ENCODE results near the gene PRDX6.

The PRDX6 gene

DNA sequence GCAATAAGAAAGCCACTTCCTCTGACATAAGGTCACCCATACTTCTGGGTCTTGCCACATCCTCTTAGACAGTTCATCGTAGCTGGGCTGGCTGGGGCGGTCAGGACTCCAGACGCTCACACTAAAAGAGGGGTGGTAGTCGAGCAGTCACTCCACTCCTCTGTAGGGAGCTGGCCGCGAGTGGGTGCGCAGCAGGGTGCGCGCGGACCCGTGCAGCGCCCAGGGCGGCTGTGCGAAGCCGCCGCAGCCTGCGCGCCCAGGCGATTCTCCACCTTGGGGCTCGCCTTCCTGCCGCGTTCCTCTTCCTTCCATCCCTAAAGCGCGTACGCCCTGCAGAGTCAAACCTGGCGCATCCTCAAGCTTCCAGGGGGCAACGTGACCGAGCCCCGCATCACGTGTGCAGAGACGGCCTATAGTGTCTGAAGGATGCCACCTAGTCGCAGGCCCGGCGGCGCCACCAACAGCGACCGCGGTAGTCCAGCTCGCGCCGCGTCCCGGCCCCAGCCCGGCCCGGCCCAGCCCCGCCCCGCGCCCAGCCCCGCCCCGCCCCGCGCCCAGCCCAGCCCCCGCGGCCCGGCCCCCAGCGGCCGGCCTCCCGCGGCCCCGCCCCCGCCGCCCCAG, 360 bp upstream of the PRDX6 start:
- TF ChIP-seq, protein P1, sequence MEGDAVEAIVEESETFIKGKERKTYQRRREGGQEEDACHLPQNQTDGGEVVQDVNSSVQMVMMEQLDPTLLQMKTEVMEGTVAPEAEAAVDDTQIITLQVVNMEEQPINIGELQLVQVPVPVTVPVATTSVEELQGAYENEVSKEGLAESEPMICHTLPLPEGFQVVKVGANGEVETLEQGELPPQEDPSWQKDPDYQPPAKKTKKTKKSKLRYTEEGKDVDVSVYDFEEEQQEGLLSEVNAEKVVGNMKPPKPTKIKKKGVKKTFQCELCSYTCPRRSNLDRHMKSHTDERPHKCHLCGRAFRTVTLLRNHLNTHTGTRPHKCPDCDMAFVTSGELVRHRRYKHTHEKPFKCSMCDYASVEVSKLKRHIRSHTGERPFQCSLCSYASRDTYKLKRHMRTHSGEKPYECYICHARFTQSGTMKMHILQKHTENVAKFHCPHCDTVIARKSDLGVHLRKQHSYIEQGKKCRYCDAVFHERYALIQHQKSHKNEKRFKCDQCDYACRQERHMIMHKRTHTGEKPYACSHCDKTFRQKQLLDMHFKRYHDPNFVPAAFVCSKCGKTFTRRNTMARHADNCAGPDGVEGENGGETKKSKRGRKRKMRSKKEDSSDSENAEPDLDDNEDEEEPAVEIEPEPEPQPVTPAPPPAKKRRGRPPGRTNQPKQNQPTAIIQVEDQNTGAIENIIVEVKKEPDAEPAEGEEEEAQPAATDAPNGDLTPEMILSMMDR (IDR thresholded peaks at IDR 0.05; ENCODE audit: borderline replicate concordance, insufficient read depth, low read depth, low read length) = no peak
- peak overlapping the region; percentile 98 for H3K4me3 ChIP-seq (ENCODE audit: low read depth, low read length)

DNA sequence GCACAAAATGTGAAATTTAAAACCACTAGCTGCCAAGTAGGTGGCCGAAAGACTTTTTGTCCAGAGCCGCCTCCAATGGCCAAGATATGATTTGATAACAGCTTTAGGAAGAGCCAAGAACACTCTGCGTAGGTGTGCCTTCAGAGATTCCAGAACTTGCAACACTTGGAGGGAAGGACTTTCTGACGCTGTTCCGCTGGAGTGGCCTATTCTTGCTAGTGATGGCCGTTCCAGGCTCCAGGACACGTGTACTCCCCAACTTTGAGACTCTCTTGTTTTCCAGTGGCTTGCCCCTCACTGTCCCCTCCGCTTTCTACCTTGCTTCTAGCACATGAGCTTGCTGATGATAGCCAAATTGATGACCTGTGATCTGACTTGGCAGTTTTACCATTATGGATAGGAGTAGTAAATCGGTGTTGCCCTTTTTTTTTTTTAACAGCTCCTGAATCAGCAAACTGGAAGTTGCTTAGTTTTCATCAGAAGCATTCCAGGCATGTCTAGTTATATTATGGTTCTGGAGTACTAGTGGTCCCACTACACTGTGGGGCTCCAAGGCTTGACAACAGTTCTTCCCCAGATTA, 1.0 kb downstream of the PRDX6 start:
- TF ChIP-seq, protein P1 (IDR thresholded peaks at IDR 0.05; ENCODE audit: borderline replicate concordance, insufficient read depth, low read depth, low read length) = no peak
- peak overlapping the region; percentile 97 for H3K4me3 ChIP-seq (ENCODE audit: low read depth, low read length)

DNA sequence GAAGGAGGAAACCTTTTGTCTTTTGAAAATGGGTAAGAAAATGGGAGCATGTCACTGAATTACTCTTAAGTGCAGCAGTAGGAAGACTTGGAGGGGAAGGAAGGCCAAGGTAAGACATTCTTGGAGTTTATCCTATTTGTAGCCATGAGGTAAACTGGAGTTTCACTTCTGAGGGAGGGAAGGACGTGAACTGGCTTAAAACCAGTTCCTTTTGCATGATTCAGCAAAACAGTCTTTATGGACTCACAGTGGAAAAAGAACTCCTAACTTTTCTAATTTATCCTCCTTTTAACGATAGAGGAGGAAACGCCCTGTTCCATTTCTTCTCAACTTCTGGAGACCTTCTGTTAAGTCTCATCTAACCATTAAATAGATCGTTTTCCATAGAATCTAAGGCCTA, 2.5 kb downstream of the PRDX6 start:
- no peak overlapping the region for H3K4me3 ChIP-seq (ENCODE audit: low read depth, low read length)
- TF ChIP-seq, protein P1 (IDR thresholded peaks at IDR 0.05; ENCODE audit: borderline replicate concordance, insufficient read depth, low read depth, low read length) = no peak

DNA sequence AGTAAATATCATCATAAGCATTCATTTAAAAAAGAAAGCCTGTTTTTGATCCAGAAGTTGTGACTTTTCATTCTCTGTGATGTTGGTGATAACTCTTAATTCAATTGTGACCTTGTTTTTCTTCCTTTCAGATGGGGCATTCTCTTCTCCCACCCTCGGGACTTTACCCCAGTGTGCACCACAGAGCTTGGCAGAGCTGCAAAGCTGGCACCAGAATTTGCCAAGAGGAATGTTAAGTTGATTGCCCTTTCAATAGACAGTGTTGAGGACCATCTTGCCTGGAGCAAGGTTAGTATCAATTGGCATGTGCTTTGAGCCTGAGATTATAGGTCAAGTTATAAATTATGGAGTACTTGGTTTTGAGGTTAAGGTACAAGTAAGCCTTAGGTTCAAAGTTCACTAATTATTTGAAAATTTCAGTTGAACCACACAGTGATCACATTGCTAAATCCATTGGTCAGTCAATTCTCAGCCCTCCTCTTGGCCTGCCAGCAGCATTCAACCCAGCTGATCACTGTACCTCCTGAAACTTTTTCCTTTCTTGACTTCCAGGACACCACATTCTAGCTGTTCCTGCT, 4.1 kb downstream of the PRDX6 start:
- TF ChIP-seq, protein P1 (IDR thresholded peaks at IDR 0.05; ENCODE audit: borderline replicate concordance, insufficient read depth, low read depth, low read length) = no peak
- no peak overlapping the region for H3K4me3 ChIP-seq (ENCODE audit: low read depth, low read length)

DNA sequence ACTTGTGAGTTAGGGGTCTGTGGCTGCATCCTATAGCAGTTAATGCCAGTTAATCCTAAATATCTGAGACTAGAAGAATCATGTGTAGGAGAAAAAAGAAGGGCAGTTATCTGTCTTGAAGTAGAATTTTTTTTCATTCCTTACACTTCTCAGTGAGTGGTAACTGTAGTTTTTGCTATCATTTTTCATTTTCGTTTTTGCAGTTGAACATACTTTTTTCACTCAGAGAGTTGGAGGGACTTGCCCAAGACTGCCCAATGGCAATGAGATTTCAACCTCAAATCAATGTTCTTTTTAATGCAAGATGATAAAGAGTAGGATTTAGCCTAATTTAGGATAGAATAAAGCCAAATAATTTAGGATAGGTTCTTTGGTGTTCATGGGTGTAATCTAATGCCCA, 5.5 kb downstream of the PRDX6 start:
- no peak overlapping the region for H3K4me3 ChIP-seq (ENCODE audit: low read depth, low read length)
- TF ChIP-seq, protein P1 (IDR thresholded peaks at IDR 0.05; ENCODE audit: borderline replicate concordance, insufficient read depth, low read depth, low read length) = no peak

DNA sequence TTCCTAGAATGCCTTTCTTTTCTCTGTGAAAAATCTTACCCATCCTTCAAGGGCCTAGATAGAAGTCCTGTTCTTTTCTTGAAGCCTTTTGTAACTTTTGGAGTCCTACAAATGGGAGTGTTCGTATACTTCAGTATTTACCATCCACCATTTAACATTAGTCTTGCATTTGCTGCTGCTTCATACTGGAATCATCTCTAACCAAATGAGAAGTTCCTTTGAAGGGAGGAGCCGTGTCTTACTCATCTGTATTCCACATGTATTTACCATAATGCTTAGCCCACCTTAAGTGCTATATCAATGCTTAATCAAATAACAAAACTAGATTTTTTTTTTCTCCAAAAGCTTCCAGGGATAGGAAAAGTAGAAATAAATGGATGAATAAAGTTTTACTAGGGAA, 7.1 kb downstream of the PRDX6 start:
- no peak overlapping the region for H3K4me3 ChIP-seq (ENCODE audit: low read depth, low read length)
- TF ChIP-seq, protein P1 (IDR thresholded peaks at IDR 0.05; ENCODE audit: borderline replicate concordance, insufficient read depth, low read depth, low read length) = no peak

DNA sequence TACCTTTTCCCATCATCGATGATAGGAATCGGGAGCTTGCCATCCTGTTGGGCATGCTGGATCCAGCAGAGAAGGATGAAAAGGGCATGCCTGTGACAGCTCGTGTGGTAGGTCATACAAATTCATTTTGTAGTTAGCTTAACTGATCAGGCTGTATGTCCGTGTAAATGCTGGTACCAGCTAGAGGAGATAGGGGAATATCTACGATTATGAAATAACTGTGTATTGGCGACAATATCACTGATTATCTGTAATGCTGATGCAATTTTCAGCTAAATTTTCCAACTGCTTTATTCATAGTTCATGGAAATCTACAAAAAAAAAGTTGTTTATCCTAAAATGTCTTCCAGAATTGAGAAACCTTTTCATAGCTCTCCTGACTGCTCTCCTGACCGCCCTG, 8.3 kb downstream of the PRDX6 start:
- TF ChIP-seq, protein P1 (IDR thresholded peaks at IDR 0.05; ENCODE audit: borderline replicate concordance, insufficient read depth, low read depth, low read length) = no peak
- H3K4me3 ChIP-seq (ENCODE audit: low read depth, low read length) = no peak overlapping the region
